GM12801 (cell line): ENCODE data around the gene TNFRSF21.

Experiments used
- TF ChIP-seq, protein P1 (sequence below): IDR thresholded peaks from one replicate; pipeline ENCODE4 v1.5.1; 2011; ENCODE audit warnings: control low read depth; ENCODE audit not compliant: insufficient read length; ENCODE audit errors: extremely low read depth

TNFRSF21 gene

DNA sequence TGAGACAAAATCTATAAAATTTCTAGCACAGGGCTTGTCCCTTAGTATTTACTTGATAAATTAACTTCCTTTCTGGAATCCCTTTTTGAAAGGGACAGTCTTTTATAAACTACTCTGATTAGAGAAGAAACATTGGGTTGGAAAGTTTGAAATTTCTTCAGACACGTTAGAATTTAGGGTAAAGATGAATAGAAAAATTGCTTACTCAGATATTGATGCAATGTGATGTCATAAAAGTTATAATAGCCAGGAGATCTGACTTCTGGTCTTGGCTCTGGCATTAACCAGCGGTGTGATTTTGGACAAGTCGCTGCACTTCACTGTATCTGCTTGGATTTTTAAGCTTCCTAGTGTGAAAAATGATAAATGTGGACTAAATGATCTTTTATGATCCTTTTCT is 9.7 kb upstream of the TNFRSF21 start:
- TF ChIP-seq, protein P1, sequence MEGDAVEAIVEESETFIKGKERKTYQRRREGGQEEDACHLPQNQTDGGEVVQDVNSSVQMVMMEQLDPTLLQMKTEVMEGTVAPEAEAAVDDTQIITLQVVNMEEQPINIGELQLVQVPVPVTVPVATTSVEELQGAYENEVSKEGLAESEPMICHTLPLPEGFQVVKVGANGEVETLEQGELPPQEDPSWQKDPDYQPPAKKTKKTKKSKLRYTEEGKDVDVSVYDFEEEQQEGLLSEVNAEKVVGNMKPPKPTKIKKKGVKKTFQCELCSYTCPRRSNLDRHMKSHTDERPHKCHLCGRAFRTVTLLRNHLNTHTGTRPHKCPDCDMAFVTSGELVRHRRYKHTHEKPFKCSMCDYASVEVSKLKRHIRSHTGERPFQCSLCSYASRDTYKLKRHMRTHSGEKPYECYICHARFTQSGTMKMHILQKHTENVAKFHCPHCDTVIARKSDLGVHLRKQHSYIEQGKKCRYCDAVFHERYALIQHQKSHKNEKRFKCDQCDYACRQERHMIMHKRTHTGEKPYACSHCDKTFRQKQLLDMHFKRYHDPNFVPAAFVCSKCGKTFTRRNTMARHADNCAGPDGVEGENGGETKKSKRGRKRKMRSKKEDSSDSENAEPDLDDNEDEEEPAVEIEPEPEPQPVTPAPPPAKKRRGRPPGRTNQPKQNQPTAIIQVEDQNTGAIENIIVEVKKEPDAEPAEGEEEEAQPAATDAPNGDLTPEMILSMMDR: no peak

DNA sequence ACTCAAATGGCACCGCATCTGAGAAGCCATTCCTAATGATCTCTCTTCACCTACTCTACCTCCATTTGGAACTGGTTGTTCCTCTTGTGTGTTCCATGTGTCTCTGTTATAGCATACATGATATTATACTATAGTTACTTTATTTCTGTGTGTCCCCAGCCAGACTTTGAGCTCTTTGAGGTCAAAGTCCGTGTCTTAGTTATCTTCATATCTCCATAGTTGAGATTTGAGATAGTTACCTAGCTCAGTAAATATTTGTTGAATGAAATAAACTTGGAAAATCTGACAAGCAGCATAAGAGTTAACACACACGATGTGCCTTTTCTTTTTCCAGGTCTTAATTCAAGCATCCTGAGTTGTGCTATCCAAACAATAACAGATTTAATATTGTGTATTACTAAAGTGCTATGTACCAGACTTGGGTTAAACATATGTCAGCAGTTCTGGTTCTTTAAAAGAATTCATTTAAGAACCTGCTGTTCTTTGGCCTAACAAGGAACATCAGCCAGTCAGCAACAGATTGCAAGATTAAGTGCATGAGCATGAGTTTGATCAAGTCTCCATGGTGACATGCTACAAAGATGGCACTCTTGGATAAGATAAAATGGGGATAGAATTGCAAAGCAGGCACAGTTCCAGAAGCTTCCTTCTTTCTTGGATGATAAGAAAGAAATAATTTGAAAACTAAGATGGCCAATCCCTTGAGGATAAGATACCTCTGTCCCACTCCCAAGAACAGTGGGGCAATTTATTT is 8.7 kb upstream of the TNFRSF21 start:
- TF ChIP-seq, protein P1: no peak

DNA sequence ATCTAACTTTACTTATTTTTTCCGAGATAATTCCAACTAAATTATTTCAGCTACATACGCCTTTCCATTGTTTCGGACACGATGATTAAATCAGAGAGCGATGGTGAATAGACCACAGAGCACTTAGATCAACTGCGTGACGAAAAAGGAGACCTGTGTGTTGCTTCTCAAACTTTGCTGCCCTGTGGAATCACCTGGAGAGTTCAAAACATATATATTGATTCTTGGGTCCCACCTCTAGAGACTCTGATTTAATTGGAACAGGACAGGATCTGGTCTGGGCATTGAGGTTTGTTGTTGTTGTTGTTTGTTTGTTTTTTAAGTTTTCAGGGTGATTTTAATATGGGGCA is 401 bp upstream of the TNFRSF21 start:
- TF ChIP-seq, protein P1: no peak

DNA sequence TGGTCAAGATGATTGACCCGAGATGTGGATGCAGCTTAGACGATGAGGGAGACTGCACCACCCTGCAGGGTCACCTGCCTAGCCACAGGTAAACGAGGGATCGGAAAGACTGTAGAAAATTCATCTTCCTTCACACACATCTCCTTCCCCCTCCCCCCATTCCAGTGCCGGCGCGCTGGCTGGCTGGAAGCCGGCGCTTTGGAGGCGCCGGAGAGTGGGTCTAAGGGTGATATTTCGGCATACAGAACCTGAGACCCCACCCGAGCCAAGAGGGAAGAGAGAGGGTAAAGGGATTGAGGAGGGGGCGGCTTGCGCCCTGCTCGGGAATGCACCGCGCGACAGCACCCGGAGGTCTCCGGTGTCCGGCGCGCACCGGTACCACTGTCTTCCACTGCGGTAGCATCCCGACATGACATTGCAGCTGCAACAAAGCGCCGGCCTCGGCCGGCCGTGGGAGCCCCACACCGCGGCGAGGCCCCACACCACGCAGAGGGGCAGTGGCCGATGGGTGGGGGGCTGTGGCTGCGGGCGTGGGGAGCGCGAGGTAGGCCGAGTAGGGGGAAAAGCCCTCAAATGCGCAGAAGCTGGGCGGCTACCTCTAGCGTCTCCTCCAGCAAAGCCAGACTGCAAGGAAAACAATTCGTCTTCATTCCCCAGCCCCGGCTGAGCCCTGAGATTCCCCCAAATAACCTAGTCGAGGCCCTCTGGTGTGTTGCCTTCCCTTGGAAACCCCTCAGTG is 984 bp downstream of the TNFRSF21 start:
- TF ChIP-seq, protein P1: no peak

DNA sequence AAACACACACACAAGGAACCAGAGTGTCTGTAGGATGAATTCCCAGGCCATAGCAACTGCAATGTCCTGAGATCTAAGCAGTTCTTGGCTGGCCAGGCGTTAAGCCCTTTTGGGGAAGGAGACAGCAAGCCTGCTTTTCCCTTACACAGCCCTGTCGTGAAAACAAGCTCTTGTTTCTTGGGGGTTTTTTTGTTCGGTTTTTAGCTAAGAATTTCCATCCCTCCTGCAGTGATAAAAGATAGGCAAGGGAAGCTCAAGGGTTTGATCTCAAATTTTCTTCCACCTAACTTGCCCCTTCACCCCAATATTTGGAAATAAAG is 1.5 kb downstream of the TNFRSF21 start:
- TF ChIP-seq, protein P1: no peak

DNA sequence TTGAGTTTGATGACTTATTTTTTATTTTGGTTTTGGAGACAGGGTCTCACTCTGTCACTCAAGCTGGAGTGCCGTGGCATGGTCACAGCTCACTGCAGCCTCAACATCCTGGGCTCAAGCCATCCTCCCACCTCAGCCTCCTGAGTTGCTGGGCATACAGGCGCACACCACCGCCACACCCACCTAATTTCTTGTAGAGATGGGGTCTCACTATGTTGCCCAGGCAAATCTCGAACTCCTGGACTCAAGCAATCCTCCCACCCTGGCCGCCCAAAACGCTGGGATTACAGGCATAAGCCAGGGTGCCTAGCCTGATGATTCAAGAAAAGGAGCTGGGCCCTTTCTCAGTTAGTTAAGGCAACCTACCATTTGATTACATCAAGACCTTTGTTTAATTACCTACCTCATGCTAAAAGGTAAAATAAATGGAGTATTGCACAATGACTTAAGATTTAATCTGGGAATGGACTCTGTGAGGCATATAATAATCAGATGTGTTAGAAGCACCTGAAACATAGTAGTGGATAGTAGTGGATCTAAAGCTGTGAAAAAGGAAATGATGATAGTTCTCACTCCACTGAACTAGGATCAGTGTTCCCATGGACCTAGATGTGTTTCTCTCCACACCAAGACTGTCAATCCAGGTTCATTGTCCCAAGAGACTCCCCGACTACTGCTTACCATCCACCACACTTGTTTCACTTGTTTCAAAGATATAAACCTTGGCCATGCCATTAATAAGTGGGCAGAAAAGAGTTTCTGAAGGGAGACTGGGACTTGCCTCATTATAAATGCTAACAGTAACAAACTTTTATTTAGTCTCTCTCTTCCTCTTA is 2.1 kb downstream of the TNFRSF21 start:
- TF ChIP-seq, protein P1: no peak

DNA sequence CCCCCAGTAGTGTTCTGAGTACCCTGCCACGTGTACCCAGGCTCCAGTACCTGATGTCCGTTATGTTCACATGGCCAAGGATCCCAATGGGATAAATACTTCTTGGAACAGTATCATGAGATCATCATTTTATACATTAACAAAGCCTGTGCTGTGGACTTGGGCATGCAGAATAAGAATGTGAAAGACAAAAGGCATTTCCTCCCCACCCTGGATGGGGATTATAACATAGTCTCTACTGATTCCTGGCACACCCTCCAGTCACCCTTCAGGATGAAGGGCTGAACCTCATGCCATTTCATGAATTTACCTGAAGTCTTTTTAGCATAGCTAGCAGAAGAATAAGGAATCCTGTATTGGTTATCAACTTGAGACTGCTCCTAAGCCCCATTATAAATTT is 2.8 kb downstream of the TNFRSF21 start:
- TF ChIP-seq, protein P1: no peak
